GM19043 (cell line): Measurements from ENCODE around the gene MT1X.

Source experiments
- ATAC-seq: cut with Tn5 transposase; IDR thresholded peaks from one replicate; pipeline ENCODE4 v1.9.1; 2021; ENCODE audit warnings: low read depth; ENCODE audit not compliant: unreplicated experiment

MT1X gene

GRCh38 chr16:56675685-56676210 lies 6.5 kb upstream of the MT1X start:
- ATAC-seq, result no peak

DNA sequence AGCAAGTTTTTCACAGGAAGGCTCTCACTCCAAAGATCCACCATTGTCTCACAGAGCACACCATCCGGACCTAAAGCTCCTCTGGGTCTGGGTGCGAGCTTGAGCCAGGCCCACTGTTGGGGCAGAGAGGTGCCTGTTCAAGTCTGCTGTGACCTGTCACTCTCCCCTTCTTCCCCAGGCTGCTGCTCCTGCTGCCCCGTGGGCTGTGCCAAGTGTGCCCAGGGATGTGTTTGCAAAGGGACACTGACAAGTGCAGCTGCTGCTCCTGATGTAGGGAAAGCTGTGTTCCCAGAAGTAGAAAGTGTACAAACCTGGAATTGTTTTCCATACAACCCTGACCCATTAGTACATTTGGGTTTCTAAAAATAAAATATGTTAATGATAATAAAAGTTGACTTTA lies 4.8 kb upstream of the MT1X start:
- ATAC-seq, result no peak

- no peak for ATAC-seq
Observed at GRCh38 chr16:56679078-56679730, 3.1 kb upstream of the MT1X start.

DNA sequence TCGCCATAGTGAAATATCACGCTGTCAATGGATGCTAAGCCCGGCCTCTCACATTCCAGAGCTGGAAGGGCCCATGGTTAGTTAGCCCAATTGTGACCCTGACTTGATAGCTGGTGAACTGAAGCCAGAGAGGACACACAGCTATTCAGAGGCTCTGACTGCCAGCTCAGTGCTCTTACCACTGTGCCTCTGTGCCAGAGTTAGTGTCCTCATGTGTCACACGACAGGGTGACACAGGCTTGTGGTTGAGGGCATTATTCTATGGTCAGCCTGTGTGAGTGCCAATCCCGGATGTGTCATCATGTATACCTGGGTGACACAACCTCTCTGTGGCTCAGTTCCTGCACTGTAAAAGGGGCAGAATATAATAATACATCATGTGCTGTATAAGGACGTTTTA lies 2.5 kb upstream of the MT1X start:
- ATAC-seq, result no peak

GRCh38 chr16:56682703-56683397 lies 580 bp downstream of the MT1X start:
- ATAC-seq, result no peak

GRCh38 chr16:56683424-56684172 lies 1.3 kb downstream of the MT1X start:
- no peak for ATAC-seq

DNA sequence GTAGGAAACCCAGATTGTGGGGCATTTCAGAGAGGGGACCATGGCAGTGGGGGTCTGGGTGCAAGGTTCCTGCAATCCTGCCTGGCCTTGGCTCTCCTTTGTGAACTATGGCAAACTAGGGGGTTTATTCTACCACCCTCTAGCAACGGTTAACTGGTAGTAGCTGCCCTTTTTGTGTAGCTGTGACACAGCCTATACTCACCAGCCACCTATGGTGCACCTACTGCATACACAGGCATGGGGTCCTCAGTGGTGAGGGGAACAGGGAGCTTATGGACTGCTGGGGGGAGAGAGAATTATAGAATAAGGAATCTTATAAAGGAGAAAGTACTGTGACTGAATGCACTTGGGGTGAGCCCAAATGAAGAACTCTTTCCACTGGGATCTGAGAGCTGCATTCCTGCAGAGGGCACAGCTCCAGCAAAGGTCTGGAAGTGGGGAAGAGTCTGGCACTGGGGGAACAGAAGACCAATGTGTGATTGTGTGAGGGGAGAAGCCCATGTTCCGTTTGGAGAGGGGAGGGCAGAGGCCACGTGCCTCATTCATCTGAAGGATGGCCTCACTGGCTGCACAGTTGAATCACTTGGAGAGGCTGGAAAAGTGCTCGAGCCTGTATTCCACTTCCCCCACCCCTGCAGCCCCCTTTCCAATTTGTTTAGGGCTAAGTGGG lies 2.1 kb downstream of the MT1X start:
- no peak for ATAC-seq

GRCh38 chr16:56684926-56685590 lies 2.8 kb downstream of the MT1X start:
- ATAC-seq, result no peak

DNA sequence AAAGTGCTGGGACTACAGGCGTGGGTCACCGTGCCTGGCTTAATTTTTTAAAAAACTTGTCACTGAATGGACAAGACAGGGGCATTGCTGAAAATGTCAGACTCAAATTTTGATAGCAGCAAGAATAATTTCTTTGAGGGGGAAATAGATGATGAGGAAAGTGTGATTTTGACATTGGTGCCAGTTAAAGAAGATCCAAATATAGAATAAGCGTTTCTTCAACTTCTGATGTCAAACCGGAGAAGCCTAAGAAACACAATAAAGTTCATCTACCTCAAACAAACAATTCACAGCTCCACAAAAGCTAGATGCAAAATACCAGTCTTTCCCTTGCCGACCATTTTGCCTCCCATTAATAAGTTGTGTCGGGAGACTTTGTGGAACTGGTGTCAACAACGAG lies 4.5 kb downstream of the MT1X start:
- ATAC-seq, result no peak

DNA sequence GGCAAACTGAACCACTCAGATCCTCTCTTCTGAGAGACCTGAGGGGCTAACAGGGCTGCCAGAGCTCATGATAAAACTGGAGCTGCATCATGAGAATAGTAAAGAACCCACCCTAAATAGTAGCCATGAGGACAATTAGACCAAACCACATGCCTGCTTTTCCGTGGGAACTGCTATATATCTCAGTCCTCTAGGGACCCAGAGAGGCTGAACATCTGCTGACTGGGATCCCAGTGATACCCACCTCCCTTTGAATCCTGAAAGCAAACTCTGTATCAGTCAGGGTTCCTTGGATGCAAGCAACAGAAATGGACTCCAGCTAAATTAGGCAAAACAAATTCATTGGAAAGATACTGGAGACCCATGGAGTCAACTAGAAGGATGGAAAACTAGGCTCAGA lies 6.5 kb downstream of the MT1X start:
- ATAC-seq, result no peak

DNA sequence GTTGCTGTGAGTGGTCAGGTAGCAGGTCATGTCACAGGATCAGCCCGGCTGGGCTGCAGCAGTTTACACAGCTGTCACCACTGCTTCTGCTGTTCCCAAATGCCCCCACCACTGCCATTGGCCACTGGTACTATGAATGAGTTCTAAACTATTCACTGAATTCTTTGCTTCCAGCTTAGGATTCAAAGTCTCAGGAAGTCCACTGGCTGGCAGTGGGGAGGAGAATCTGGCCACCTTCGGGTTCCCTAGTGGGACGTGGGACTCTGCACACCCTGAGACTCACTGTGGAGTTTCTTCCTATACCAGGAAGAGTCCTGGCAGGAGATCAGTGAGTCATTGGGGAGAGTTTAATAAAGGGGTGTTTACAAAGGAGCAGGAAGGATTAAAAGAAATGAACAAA lies 6.9 kb downstream of the MT1X start:
- no peak for ATAC-seq

GRCh38 chr16:56690420-56691122 lies 8.3 kb downstream of the MT1X start:
- no peak for ATAC-seq

GRCh38 chr16:56691885-56692284 lies 9.6 kb downstream of the MT1X start:
- no peak for ATAC-seq

GRCh38 chr16:56695246-56695645 lies 13.0 kb downstream of the MT1X start:
- no peak for ATAC-seq

GRCh38 chr16:56697456-56698155 lies 15.3 kb downstream of the MT1X start:
- no peak for ATAC-seq

GRCh38 chr16:56700195-56700594 lies 17.9 kb downstream of the MT1X start:
- ATAC-seq, result no peak

DNA sequence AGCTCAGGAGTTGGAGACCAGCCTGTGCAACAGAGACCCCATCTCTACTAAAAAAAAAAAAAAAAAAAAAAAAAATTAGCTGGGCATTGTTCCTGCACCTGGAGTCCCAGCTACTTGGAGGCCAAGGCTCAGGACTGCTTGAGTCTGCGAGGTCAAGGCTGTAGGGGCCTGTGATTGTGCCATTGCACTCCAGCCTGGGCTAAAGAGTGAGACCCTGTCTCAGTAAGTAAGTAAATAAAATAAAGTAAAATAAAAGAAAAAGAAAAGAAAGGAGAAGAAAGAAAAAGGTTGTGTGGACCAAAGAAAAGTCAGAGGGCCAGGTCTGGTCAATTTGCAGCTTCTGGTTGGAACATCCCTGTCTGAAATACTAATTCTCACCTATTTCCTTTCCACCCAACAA lies 18.4 kb downstream of the MT1X start:
- ATAC-seq, result no peak

- ATAC-seq, result no peak
Observed at GRCh38 chr16:56701534-56701933, 19.3 kb downstream of the MT1X start.

DNA sequence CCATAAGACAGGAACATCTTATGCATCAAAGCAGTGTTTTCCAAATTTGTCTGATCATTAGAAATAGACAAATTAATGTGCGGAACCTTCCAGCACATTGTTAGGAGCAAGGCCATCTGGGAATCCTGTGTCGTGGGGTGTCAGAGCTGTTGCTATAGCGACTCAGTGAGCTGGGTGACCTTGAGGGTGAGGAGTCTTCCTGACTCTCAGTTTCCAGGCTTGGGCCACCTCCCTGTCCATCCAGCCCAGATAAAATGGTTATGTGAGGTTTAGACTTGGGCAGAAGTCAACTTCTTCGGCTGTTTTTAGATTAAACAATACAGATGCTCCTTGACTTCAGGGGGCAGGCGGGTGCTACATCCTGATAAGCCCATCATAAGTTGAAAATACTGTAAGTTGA lies 20.6 kb downstream of the MT1X start:
- ATAC-seq, result no peak
